Anterior cingulate cortex (tissue), 58 donors: ENCODE data around the gene TINCR.
A peak's percentile ranks its signal among the peaks of the same experiment; 100 is the strongest.

Experiments used
- DNase-seq, 58 donors: peaks; one replicate each; lab custom pipeline; 2025; lab: John Stamatoyannopoulos, UW

Gene TINCR

DNA sequence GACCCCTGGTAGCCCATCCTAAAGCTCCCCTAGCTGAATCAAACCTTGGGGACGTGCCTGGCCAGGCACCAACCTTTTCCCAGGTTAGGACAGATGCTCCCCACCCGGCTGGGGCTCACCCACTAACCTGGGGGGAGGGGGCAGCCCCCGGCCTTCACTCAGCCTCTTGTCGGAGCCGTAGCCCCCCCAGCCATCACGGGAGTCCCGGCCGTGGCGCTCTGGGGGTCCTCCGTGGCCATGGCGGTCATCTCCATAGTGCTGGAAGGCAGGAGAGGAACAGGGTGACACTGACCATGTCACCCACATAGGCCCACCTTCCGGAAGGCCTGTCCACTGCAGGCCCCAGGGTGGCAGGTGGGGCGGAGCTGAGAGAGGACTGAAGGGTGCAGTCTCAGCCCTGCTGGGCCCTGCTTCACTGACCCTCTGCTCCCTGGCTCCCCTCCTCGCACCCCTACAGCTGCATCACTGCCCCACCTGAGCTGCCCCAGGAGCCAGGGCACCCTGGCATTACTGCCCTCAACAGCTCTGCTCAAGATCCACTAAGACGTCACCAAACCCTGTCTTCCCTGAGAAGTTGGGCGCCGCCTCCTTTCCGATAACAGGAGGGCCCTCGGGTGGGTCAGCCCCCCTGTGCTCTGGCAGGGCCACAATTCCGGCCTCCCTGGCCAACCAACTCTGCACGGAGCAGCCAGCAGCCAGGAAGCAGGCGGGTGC is 22.6 kb upstream of the TINCR start:
- DNase-seq: no peak

DNA sequence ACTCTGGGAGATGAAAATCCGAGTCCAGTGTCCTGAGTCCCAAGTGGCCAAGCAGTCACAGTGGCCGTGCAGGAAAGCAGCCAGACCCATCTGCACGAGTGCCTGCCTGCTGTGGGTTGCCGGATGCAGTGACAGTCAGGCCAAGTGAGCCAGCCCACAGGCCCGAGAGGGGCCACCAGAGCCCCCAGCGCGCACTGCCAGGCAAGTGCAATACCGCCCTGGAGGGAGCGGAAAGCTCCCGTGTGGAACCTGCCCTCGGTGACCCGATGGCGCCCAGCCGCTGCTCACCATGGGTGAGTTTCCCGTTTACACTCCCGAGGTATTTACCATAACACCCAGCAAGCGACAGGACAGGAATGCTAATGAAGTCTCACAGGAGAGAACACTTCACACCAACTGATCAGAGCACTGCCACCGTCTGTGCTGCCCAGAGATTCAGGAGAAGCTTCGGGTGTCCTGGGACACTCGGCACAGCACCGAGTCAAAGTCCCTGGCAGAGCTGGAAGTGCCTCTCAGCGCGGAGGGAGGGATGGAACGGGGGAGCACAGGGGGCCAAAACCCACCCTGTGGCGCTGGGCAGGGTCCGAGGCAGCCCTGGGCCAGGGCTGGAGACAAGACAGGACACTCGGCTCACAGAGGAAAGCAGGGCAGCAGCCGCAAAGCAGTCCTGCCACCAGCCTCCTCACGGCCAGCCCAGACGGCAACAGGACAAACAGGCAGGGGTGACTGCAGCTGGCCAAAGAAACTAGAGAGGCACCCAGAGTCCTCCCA is 21.3 kb upstream of the TINCR start:
- DNase-seq: peak in 1 of 58 donors; percentile 39

DNA sequence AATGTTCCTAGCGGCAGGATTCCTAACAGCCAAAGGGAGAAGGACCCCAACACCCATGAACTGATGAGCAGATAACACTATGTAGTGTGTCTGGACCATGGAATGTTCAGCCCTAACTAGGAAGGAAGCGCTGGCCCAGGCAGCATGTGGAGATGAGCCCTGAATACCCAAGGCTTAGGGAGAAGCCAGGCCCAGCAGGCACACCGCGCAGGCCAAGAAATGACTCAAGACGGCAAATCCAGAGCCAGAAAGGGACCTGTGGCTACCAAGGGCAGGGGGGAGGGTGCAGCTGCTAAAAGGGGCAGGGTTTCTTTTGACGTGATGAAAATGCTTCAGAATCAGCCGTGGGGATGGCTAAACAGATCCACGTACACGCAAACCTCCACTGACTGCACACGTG is 20.7 kb upstream of the TINCR start:
- DNase-seq: peak in 18 of 58 donors; percentile 4 to 52 (median 27)

DNA sequence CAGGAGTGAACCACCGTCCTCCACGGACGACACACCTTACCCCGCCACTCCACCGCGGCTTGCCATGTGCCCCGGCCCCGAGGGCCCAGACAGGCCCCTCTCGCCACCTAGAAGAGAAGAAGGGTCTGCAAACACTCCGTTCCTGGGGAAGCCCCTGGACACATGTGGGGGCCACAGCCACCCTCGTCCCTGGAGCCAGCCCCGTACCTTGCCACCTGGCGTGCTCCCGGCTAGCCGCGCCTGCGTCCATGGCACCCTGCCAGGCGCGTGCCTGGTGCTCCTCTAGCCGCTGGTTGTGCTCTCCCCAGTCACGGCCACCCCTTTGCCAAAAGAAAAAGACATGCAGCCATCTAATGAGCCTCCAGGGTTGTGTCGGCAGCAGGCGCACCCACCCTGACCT is 19.9 kb upstream of the TINCR start:
- no peak for DNase-seq

DNA sequence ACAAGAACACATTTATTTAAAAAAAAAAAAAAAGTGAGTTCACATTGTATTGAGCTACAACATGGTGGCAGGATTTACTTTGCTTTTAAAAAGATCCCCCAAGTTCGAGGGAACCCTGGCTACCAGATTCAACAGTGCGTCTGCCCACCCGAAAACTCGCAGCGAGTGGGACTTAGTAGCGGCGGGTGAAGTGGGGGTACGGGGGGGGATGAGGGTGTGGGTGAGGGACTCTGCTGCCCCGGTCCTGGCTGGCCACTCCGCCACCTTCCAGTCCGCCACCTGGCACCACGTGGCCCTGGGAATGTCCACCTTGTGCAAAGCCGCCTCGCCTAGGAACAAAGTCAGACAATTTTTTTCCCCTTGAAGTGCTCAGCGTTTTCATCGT is 19.3 kb upstream of the TINCR start:
- no peak for DNase-seq

DNA sequence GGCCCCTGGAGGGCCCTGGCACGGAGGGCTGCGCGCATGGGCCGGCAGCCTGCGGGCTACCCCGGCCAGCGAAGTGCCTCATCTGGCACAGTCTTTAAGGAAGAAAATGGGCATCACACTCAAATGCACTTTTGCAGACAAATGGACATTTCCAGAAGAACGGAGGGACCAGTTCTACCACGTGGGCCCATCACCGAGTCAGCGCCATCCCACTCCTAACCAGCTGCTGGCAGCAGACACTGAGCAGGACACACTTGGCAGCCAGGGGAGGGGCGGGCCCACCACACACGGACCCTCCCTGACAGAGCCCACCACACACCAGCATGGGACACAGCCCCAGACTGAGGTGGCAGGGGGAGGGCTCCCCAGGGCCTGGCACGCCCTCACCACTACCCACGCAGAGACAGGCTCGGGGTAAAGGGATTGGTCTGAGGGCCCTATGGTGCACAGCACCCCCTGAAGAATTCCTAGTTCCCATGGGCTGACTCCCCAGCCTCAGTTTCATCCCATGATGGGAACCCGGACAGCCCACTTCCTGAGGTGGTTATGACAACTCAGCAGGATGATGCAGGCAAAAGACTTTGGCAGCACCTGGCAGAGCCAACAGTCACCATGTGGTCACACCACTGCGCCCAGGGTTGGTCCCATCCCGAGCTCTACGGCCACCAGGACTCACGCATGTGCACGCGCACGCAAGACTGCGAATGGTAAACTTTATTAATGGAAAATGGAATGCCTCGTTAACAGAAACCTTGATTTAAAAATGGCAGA is 18.7 kb upstream of the TINCR start:
- peak in 12 of 58 donors; percentile 39 to 87 (median 66) for DNase-seq

DNA sequence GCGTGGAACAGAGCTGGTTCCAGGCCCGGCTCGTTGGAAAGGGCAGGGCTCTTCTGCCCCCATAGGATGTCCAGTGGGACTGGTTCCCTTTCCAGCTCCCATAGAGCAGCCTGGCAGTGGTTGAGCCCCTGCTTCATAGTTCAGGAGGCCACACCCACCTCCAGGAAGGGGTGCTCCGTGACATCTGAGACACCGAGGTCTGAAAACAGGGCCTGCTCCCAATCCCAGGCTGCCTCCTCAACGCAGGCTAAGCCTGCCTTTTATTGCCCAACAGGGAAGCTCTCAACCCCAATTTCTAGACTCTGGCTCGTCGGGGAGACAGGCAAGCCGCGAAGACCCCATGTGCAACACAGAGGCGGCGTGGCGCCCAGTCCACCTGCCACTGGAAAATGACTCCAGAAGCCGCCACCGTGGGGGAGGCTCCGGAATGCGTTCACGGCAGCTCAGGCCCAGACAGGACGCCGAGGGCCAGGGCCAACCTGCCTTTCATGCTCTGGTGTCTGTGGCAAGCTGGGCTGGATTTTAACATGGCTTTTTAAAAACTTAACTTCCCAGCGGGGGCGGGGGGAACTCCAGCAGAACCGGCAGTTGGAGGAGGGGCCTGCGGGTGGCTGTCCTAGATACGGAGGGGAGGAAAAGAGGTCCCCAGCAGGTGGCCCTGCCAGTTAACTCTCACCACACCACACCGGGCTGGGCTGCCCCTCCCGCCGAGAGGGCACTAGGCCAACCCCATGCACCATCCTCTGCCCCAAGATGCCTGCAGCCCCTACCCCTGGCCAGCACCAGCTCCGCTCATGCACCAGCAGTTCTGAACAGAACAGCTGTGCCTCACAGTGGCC is 17.9 kb upstream of the TINCR start:
- DNase-seq: peak in 50 of 58 donors; percentile 8 to 87 (median 53)

DNA sequence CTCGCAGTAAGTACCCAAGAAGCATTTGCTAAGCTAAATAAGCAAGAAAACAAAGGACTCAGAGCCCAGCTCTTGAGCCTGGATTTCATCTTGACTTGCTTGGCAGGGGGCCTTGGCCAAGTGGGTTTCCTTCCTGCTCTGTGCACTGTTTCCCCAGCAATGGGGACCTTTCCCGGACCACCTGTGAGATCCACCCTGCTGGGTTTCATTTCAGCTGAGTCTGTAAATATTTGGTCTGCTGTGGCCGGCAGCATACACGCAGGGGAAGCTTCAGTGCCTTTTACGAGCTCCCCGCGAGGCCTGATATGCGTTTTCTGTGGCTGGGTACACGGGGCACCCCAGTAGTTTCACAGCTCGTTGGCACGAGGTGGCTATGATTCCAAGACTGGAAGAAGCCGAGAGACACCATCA is 12.4 kb upstream of the TINCR start:
- DNase-seq: no peak

DNA sequence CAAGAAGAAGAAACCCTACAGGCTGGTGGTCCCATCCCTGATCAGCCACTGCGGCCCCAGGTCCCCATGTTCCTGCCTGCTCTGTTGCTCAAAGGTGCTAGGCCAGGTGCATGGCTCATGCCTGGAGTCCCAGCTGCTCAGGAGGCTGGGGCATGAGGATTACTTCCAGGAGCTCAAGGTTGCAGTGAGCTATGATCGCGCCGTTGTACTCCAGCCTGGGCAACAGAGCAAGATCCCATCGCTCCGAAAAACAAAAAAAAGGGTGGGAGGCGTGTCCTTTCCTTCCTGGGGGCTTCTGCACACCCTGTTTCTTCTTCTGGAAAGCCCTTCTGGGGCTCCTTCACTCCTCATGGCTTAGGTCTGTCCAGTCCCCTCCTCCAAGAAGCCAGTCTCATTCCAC is 11.9 kb upstream of the TINCR start:
- DNase-seq: no peak

DNA sequence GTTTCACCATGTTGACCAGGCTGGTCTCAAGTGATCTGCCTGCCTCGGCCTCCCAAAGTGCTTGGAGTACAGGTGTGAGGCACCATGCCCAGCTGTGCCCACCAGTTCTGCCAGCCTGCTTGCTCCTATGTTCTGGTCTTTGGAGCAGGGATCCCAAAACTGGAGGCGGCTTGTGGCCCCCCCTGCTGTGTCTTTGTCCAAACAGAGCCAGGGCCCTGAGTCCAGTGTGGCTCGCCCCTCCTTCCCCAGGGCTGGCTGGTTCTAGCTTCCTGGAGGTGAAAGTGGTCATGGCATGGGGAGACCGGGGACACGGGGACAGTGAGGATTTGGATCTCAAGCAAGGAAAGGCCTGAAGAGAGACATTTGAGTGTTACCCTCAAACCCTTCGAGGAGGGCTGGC is 11.5 kb upstream of the TINCR start:
- no peak for DNase-seq

DNA sequence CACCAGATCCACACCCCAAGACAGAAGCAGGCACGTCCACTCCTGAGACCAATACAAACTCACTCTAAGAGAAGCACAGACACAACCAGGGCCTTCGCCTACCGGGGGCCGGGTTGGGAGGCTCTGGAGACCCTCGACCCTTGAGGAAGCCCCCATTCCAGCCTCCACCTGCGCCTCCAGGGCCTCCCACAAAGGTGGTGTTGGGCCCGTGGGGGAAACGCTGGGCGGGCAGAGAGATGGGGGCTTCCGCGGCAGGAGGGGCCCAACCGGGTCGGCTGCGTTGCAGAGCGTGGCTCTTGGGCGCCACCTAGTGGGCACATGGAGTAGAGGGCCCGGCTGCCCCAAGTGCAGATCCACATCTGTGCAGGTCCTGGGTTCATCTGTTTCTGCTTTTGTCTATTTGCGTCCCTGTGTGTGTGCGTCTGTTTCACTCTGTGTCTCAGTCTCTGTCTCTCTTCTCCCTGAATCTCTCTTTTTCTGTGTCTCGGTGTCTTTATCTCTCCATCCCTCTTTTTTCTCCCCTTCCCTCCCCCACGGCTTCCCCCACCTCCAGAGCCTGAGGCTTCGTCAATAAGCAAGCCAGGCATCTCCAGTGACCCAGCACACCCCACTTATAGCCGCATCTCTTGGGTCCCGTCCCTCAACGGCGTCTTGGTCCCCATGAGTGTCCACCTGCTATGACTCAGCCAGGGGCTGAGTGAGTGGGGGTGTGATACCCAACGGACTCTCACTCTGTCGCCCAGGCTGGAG is 10.5 kb upstream of the TINCR start:
- DNase-seq: peak in 48 of 58 donors; percentile 4 to 83 (median 28)

DNA sequence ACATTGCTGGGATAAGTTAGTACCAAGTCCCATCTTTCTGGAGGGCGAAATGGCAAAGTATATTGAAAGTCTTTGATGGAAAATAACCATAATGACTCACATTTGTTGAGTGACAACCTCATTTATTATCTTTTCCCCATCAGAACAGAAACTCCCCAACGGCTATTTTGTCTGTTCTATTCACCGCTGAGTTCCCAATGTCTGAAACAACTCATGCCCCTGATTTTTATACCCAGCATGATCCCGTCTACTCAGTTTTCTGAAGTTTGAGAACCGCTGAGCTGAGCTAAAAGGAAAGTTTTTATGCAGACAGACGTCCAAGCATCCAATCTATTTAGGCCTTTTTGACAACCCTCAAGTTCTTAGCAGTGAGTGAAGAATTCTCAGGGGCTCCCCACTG is 7.8 kb upstream of the TINCR start:
- no peak for DNase-seq

DNA sequence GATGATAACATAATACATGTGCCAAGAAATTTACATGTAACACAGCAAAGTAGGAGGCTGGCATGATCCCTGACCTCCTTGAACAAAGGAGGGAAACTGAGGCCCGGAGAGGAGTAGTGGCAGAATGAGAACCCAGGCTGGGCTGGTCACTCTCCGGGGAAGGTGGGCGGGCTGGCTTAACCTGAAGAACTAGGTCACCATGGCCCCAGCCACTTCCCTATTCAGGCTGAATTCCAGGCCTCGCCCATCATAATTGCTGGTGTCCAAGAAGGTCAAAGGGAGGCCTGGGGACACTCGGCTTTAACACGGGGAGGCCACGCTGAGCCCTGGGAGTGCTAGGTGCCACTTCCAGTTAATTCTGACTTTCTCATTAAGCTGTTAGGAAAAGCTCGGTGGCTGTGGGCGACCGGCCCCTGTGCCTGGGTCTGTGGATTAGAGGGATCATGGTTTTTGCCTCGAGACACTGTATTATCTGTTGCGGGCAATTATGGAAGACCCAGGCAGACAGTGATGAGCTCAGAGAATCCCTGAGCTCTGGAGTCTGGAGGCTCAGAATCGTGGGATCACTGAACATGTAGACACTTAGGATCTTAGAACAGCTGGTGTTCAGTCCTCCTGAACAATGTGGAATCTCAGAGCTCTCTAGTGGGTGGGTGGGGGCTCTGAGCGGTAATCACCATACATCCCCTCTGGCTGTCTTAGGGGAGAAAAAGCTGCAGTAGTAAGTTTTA is 5.0 kb upstream of the TINCR start:
- no peak for DNase-seq

DNA sequence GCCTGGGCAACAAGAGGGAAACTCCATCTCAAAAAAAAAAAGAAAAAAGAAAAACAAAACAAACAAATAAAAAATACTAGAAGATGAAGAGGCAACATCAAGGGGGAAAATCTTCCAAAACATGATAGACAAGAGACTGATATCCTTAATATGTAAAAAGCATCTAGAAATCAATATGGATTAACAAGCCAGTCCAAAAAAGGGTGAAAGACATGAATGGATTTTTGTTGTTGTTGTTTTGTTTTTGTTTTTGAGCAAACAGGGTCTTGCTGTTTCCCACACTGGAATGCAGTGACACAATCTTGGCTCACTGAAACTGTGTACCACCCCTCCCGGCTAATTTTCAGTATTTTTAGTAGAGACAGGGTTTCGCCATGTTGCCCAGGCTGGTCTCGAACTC is 4.0 kb upstream of the TINCR start:
- no peak for DNase-seq

DNA sequence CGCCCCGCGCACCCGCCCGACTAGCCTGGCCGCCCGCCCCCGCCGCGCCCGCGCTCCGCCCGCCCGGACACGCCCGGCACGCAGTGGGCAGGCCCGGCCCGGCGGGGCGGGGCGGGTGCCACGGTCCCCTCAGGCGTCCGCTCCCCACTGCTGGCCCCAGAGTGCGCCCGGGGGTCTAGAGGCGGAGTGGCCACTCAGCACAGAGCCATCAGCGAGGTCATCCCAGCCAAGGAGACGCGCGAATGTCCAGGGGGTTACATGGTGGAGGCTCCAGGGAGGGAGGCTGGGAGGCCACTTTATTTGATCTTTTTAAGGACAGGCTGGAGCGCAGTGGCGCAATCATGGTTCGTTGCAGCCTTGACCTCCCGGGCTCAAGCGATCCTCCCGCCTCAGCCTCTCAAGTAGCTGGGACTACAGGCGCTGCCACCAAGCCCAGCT is 236 bp upstream of the TINCR start:
- DNase-seq: no peak

DNA sequence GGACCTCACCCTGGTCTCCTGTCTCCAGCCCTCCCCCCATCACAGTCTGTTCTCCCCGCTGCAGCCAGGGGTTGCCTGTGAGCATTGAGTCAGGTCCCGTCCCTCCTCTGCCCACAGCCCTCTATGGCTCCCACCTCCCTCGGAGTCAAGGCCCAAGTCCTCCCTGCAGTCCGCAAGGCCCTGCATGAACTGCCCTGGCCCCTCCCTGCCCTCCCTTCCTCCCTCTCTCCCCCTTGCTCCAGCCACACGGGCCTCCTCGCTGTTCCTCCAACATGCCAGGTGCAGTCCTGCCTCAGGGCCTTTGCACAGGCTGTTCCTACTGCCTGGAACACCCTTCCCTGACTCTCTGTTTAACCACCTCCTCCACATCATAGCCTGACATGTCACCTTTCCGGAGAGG is 2.8 kb downstream of the TINCR start:
- DNase-seq: no peak

DNA sequence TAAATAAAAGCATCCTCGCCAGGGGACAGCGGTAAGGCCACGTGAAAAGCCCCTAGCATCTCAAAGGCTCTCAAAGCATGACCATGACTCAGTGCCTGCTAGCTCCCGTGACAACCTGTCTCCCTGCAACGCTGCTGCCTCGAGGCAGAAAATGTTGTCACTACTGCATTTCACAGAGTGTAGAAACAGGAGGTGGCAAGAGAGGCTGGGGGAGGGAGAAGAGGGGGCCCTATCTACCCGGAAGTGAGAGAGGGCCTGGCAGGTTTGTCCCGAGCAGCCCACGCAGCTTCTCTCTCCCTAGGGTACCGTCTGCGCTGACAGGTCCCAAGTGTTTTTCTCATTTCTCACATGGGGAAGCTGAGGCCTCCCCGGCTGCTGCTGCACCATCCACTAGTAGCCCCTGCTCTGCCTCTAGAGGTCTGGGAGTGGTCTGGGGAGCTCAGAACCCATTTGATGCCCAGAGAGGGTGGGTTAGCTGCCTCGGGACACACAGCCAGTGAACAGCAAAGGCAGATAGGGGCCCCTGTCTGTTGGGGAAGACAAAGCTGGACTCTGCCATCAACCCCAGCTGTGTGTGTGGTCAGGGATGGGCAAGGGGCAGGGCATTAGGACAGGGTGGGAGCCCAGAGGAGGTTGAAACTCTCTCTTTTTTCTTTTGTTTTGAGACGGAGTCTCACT is 3.7 kb downstream of the TINCR start:
- peak in 3 of 58 donors; percentile 3 to 47 (median 16) for DNase-seq

DNA sequence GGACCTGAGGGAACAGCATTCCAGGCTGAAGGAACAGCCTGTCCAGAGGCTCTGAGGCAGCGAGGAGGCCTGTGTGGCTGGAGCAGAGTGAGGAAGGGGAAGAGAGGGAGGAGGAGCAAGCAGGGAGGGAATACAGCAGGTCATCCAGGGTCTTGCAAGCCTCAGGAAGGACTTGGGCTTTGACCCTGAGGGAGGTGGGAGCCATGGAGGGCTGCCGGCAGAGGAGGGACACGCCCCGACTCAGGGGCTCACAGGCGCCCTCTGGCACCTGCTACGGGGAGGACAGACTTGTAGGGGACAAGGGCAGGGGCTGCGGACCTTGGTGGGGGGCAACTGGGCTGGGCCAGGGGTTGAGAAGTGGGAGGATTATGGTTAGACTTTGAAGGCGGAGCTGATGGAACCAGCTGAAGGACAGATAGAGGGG is 4.7 kb downstream of the TINCR start:
- DNase-seq: no peak
